ENCODE measurements around the gene FRK. TPM values are rescaled to one million over a fixed set of nuclear protein-coding genes. Genes with fewer than 3 reads are reported as not detected.

FRK gene
- total and polyA plus RNA-seq, 3 donors from 2014 or later = 1.5 to 3.7 (median 2.5) TPM

- 93 to 94% methylated on average over 1 of the region's 1 CpG for WGBS, 2 donors
- Histone ChIP-seq H3K27me3 (no peaks in the 10 kb centered on the region), H3K36me3 (ENCODE audit: low read depth, missing control alignments) (no peaks in the 10 kb centered on the region), H3K27ac (no peak overlapping the region), H3K4me1 (peaks cover 12% of the 10 kb centered on the region), H3K4me3 (no peak overlapping the region), H3K9me3 (no peaks in the 10 kb centered on the region)
- TF ChIP-seq POLR2A (IDR thresholded peaks at IDR 0.05) (no peak), CTCF (IDR thresholded peaks at IDR 0.05) (no peak)
- no peak for DNase-seq
- intact Hi-C loops (cut with DNase I; ENCODE audit: low total_unique reads) = no loop called here
These were observed 43.9 kb upstream of the FRK start for GRCh38 chr6:116104636-116105035.

DNA sequence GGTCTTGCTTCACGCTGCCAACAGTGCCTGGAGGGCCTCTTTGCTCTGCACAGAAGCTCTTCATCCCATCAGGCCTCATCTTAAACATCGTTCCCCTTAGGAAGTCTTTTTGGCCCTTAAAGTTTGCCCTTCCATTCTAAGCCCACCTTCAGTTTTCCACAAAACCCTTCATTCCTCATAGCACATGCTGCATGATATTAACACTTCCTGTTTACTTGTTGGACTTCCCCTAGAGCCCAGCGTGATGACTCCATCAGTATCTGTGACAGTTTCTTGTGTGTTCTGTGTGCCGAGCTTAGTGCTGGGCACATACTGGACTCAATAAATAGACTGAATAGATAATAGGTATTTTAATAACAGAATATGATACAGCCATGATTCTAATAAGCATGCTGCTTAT, 42.2 kb upstream of the FRK start:
- no peaks in the 10 kb centered on the region for H3K36me3 ChIP-seq (ENCODE audit: low read depth, missing control alignments)
- TF ChIP-seq POLR2A (IDR thresholded peaks at IDR 0.05) (no peak), CTCF (IDR thresholded peaks at IDR 0.05) (no peak)
- no peak overlapping the region for H3K4me3 ChIP-seq
- no peak for DNase-seq
- WGBS, 2 donors = 70 to 82% methylated on average over 4 of the region's 4 CpGs
- intact Hi-C loops (cut with DNase I; ENCODE audit: low total_unique reads) = no loop called here
- no peaks in the 10 kb centered on the region for H3K27me3 ChIP-seq
- peaks cover 16% of the 10 kb centered on the region for H3K4me1 ChIP-seq
- H3K27ac ChIP-seq = no peak overlapping the region
- no peaks in the 10 kb centered on the region for H3K9me3 ChIP-seq

GRCh38 chr6:116101790-116102189, 41.1 kb upstream of the FRK start:
- no peak for DNase-seq
- TF ChIP-seq CTCF (IDR thresholded peaks at IDR 0.05) = no peak
- no peak for TF ChIP-seq POLR2A (IDR thresholded peaks at IDR 0.05)
- peaks cover 16% of the 10 kb centered on the region for H3K4me1 ChIP-seq
- intact Hi-C loops (cut with DNase I; ENCODE audit: low total_unique reads) = no loop called here
- H3K4me3 ChIP-seq = peak overlapping the region; percentile 87 to 97
- peak overlapping the region; percentile 97 for H3K27ac ChIP-seq
- H3K27me3 ChIP-seq = no peaks in the 10 kb centered on the region
- H3K9me3 ChIP-seq = no peaks in the 10 kb centered on the region
- no peaks in the 10 kb centered on the region for H3K36me3 ChIP-seq (ENCODE audit: low read depth, missing control alignments)
- WGBS, 2 donors = 37 to 53% methylated on average over 2 of the region's 2 CpGs

GRCh38 chr6:116101302-116101718, 40.6 kb upstream of the FRK start:
- peak; percentile 91 for DNase-seq
- Histone ChIP-seq H3K4me3 (peak overlapping the region; percentile 87 to 97), H3K4me1 (peaks cover 16% of the 10 kb centered on the region), H3K27ac (peak overlapping the region; percentile 97), H3K9me3 (no peaks in the 10 kb centered on the region), H3K36me3 (ENCODE audit: low read depth, missing control alignments) (no peaks in the 10 kb centered on the region), H3K27me3 (no peaks in the 10 kb centered on the region)
- TF ChIP-seq CTCF (IDR thresholded peaks at IDR 0.05) (no peak), POLR2A (IDR thresholded peaks at IDR 0.05) (no peak)
- 1 to 2% methylated on average over 8 to 12 of the region's 12 CpGs for WGBS, 2 donors
- intact Hi-C loops (cut with DNase I; ENCODE audit: low total_unique reads) = no loop called here

Data from testis (tissue), 3 donors.